GM23338 (cell line): ENCODE data around the gene SYT2. TPM values are rescaled to one million over a fixed set of nuclear protein-coding genes. Genes with fewer than 3 reads are reported as not detected.

Source experiments
- ATAC-seq: fragments of 200-7000 bp; cut with Tn5 transposase; 3 replicates; pipeline ENCODE4 v1.9.1; 2020
- DNase-seq: peaks from one replicate; pipeline ENCODE4 v3.0.0-alpha.2; 2015; ENCODE audit warnings: low spot score
- H2AFZ ChIP-seq: fragments of 200-600 bp; sonication (generic); 2 replicates; pipeline ENCODE4 v1.8.0; 2016; ENCODE audit warnings: antibody characterized with exemption, mild to moderate bottlenecking, moderate library complexity
- H3F3A ChIP-seq: fragments of 200-600 bp; sonication (generic); replicated peaks from 2 replicates; pipeline ENCODE4 v1.8.0; 2017; ENCODE audit warnings: antibody characterized with exemption, mixed run types, low read depth
- H3K27ac ChIP-seq: fragments of 200-600 bp; sonication (generic); 2 replicates; pipeline ENCODE4 v1.6.1; 2016; ENCODE audit warnings: low read depth
- H3K27me3 ChIP-seq: fragments of 200-600 bp; sonication (generic); 2 replicates; pipeline ENCODE4 v1.8.0; 2016; ENCODE audit warnings: mild to moderate bottlenecking, mixed run types, moderate library complexity; ENCODE audit not compliant: insufficient read depth
- H3K36me3 ChIP-seq: fragments of 200-600 bp; sonication (generic); 2 replicates; pipeline ENCODE4 v1.8.0; 2016; ENCODE audit warnings: mild to moderate bottlenecking; ENCODE audit not compliant: insufficient read depth
- H3K4me1 ChIP-seq: fragments of 200-600 bp; sonication (generic); 2 replicates; pipeline ENCODE4 v1.8.0; 2016; ENCODE audit warnings: mild to moderate bottlenecking, moderate library complexity; ENCODE audit not compliant: insufficient read depth
- H3K4me2 ChIP-seq: fragments of 200-600 bp; sonication (generic); 2 replicates; pipeline ENCODE4 v1.7.1; 2017; ENCODE audit warnings: mixed run types
- H3K4me3 ChIP-seq: fragments of 200-600 bp; sonication (generic); 2 replicates; pipeline ENCODE4 v1.6.1; 2016; ENCODE audit warnings: mixed run types
- H3K79me2 ChIP-seq: fragments of 200-600 bp; sonication (generic); replicated peaks from 2 replicates; pipeline ENCODE4 v1.8.0; 2017; ENCODE audit warnings: mild to moderate bottlenecking; ENCODE audit not compliant: insufficient read depth
- H3K9me2 ChIP-seq: fragments of 200-600 bp; sonication (generic); 2 replicates; pipeline ENCODE4 v1.8.0; 2017; ENCODE audit not compliant: insufficient read depth
- H4K20me1 ChIP-seq: fragments of 200-600 bp; sonication (generic); replicated peaks from 2 replicates; pipeline ENCODE4 v1.8.0; 2017; ENCODE audit warnings: mild to moderate bottlenecking; ENCODE audit not compliant: insufficient read depth
- H3K27ac Mint-ChIP-seq: 2 replicates; pipeline ENCODE4 v1.8.0; 2020; ENCODE audit warnings: inconsistent platforms, mild to moderate bottlenecking, moderate library complexity, mixed read lengths
- H3K27me3 Mint-ChIP-seq: 3 replicates; pipeline ENCODE4 v1.8.0; 2022; ENCODE audit warnings: low read depth, mild to moderate bottlenecking, moderate library complexity, mixed read lengths, inconsistent platforms; ENCODE audit not compliant: insufficient read depth, poor library complexity
- H3K36me3 Mint-ChIP-seq: 3 replicates; pipeline ENCODE4 v1.8.0; 2021; ENCODE audit warnings: low read depth, mild to moderate bottlenecking, inconsistent platforms, moderate library complexity, mixed read lengths
- H3K4me1 Mint-ChIP-seq: 3 replicates; pipeline ENCODE4 v1.8.0; 2020; ENCODE audit warnings: mild to moderate bottlenecking, inconsistent platforms, mixed read lengths
- H3K4me3 Mint-ChIP-seq: 3 replicates; pipeline ENCODE4 v1.8.0; 2021; ENCODE audit warnings: moderate library complexity, mild to moderate bottlenecking, inconsistent platforms, mixed read lengths
- H3K9me3 Mint-ChIP-seq: 3 replicates; pipeline ENCODE4 v1.8.0; 2020; ENCODE audit warnings: moderate library complexity, mild to moderate bottlenecking, inconsistent platforms, mixed read lengths
- CREB1 ChIP-seq: fragments of 250-450 bp; sonication (Bioruptor Pico); IDR thresholded peaks from 2 replicates; pipeline ENCODE4 v1.5.0; 2020; ENCODE audit warnings: low read depth, mild to moderate bottlenecking, moderate library complexity
- EZH2 ChIP-seq: fragments of 200-600 bp; sonication (generic); IDR thresholded peaks from one replicate; pipeline ENCODE4 v1.8.0; 2017; ENCODE audit warnings: antibody characterized with exemption, mild to moderate bottlenecking, low read depth; ENCODE audit not compliant: unreplicated experiment
- EZH2phosphoT487 ChIP-seq: fragments of 200-600 bp; sonication (generic); IDR thresholded peaks from one replicate; pipeline ENCODE4 v1.8.1; 2018; ENCODE audit warnings: antibody characterized with exemption; ENCODE audit not compliant: unreplicated experiment
- JUNB ChIP-seq: IDR thresholded peaks from one replicate; pipeline ENCODE4 v1.6.1; 2016; ENCODE audit warnings: antibody characterized with exemption; ENCODE audit not compliant: unreplicated experiment
- NANOG ChIP-seq: IDR thresholded peaks from 2 replicates; pipeline ENCODE4 v1.6.1; 2016; ENCODE audit warnings: antibody characterized with exemption, borderline replicate concordance
- POLR2AphosphoS5 ChIP-seq: IDR thresholded peaks from 2 replicates; pipeline ENCODE4 v1.6.1; 2016; ENCODE audit warnings: antibody characterized with exemption, low read depth
- STAT1 ChIP-seq: IDR thresholded peaks from one replicate; pipeline ENCODE4 v1.6.1; 2016; ENCODE audit warnings: antibody characterized with exemption; ENCODE audit not compliant: unreplicated experiment
- ZNF114 ChIP-seq: fragments of 250-450 bp; sonication (Bioruptor Pico); IDR thresholded peaks from 2 replicates; pipeline ENCODE4 v1.5.0; 2020; ENCODE audit warnings: mild to moderate bottlenecking, moderate library complexity
- ZNF331 ChIP-seq: fragments of 250-450 bp; sonication (Bioruptor Pico); IDR thresholded peaks from 2 replicates; pipeline ENCODE4 v1.5.0; 2020; ENCODE audit warnings: low read depth, mild to moderate bottlenecking, moderate library complexity
- ZNF462 ChIP-seq: fragments of 250-450 bp; sonication (Bioruptor Pico); IDR thresholded peaks from 2 replicates; pipeline ENCODE4 v1.5.0; 2020; ENCODE audit warnings: mild to moderate bottlenecking, moderate library complexity
- polyA plus RNA-seq: library from polyadenylated mRNA; unstranded; fragments of >200 nt; fragmentation: Nextera tagmentation; extraction: Ambion mirVana; gene quantifications from 2 replicates; pipeline ENCODE4 v1.2.1, GENCODE V29; 2016
- total RNA-seq: library from RNA; depleted of rRNA; stranded (reverse); fragments of >200 nt; shearing (Covaris generic); gene quantifications from 2 replicates; pipeline ENCODE4 v1.2.3, GENCODE V29; 2014
- TF ChIP-seq, protein P1 (sequence below): IDR thresholded peaks from 2 replicates; pipeline ENCODE4 v1.6.1; 2016; ENCODE audit warnings: antibody characterized with exemption
- TF ChIP-seq, protein P2 (sequence below), 2 experiments: fragments of 200-600 bp in 1 of 2; sonication (generic) in 1 of 2; conservative IDR thresholded peaks; 2 replicates each; pipeline versions ENCODE4 v1.5.1 to v1.6.1; 2016 to 2017; ENCODE audit warnings: antibody characterized with exemption in 2 of 2, low read depth in 2 of 2, mild to moderate bottlenecking in 2 of 2, moderate library complexity in 1 of 2
- TF ChIP-seq, protein P3 (sequence below): IDR thresholded peaks from one replicate; pipeline ENCODE4 v1.6.1; 2018; ENCODE audit warnings: antibody characterized with exemption; ENCODE audit not compliant: unreplicated experiment

SYT2 gene
- total and polyA plus RNA-seq, 2 experiments from 2014 or later: 2.4 to 12.5 TPM

- H3K4me2 ChIP-seq: no peak overlapping the region
- no peaks in the 10 kb centered on the region for H3K36me3 Mint-ChIP-seq
- no peak overlapping the region for H3K4me3 Mint-ChIP-seq
- no peak for DNase-seq
- H4K20me1 ChIP-seq: no peaks in the 10 kb centered on the region; the same call in 1 of the 2 replicates
- no peaks in the 10 kb centered on the region for H3K4me1 ChIP-seq
- no peak for ATAC-seq
- no peaks in the 10 kb centered on the region; the same call in 2 of the 3 replicates for H3K9me3 Mint-ChIP-seq
- H3K27ac ChIP-seq: no peak overlapping the region
- H2AFZ ChIP-seq: no peak overlapping the region
- no peaks in the 10 kb centered on the region for H3K27me3 ChIP-seq
- peaks cover 6% of the 10 kb centered on the region for H3K27me3 Mint-ChIP-seq
- no peaks in the 10 kb centered on the region for H3F3A ChIP-seq
- no peaks in the 10 kb centered on the region for H3K79me2 ChIP-seq
- peaks cover 6% of the 10 kb centered on the region for H3K4me1 Mint-ChIP-seq
- no peaks in the 10 kb centered on the region for H3K9me2 ChIP-seq
- no peak overlapping the region for H3K27ac Mint-ChIP-seq
- H3K4me3 ChIP-seq: no peak overlapping the region
- H3K36me3 ChIP-seq: no peaks in the 10 kb centered on the region
- TF ChIP-seq POLR2AphosphoS5: no peak
- no peak for TF ChIP-seq ZNF114 (CRISPR knock-in tag)
- TF ChIP-seq CREB1 (CRISPR knock-in tag): no peak
- TF ChIP-seq EZH2phosphoT487: no peak
- TF ChIP-seq, protein P1, sequence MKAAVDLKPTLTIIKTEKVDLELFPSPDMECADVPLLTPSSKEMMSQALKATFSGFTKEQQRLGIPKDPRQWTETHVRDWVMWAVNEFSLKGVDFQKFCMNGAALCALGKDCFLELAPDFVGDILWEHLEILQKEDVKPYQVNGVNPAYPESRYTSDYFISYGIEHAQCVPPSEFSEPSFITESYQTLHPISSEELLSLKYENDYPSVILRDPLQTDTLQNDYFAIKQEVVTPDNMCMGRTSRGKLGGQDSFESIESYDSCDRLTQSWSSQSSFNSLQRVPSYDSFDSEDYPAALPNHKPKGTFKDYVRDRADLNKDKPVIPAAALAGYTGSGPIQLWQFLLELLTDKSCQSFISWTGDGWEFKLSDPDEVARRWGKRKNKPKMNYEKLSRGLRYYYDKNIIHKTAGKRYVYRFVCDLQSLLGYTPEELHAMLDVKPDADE: no peak
- TF ChIP-seq STAT1: no peak
- no peak for TF ChIP-seq NANOG
- no peak for TF ChIP-seq ZNF331
- no peak for TF ChIP-seq JUNB
- no peak for TF ChIP-seq EZH2
- TF ChIP-seq, protein P2, sequence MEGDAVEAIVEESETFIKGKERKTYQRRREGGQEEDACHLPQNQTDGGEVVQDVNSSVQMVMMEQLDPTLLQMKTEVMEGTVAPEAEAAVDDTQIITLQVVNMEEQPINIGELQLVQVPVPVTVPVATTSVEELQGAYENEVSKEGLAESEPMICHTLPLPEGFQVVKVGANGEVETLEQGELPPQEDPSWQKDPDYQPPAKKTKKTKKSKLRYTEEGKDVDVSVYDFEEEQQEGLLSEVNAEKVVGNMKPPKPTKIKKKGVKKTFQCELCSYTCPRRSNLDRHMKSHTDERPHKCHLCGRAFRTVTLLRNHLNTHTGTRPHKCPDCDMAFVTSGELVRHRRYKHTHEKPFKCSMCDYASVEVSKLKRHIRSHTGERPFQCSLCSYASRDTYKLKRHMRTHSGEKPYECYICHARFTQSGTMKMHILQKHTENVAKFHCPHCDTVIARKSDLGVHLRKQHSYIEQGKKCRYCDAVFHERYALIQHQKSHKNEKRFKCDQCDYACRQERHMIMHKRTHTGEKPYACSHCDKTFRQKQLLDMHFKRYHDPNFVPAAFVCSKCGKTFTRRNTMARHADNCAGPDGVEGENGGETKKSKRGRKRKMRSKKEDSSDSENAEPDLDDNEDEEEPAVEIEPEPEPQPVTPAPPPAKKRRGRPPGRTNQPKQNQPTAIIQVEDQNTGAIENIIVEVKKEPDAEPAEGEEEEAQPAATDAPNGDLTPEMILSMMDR (conservative IDR thresholded peaks at IDR 0.05; ENCODE audit: low read depth in 2 of 2): no peak
- TF ChIP-seq ZNF462 (CRISPR knock-in tag): no peak
- TF ChIP-seq, protein P3, sequence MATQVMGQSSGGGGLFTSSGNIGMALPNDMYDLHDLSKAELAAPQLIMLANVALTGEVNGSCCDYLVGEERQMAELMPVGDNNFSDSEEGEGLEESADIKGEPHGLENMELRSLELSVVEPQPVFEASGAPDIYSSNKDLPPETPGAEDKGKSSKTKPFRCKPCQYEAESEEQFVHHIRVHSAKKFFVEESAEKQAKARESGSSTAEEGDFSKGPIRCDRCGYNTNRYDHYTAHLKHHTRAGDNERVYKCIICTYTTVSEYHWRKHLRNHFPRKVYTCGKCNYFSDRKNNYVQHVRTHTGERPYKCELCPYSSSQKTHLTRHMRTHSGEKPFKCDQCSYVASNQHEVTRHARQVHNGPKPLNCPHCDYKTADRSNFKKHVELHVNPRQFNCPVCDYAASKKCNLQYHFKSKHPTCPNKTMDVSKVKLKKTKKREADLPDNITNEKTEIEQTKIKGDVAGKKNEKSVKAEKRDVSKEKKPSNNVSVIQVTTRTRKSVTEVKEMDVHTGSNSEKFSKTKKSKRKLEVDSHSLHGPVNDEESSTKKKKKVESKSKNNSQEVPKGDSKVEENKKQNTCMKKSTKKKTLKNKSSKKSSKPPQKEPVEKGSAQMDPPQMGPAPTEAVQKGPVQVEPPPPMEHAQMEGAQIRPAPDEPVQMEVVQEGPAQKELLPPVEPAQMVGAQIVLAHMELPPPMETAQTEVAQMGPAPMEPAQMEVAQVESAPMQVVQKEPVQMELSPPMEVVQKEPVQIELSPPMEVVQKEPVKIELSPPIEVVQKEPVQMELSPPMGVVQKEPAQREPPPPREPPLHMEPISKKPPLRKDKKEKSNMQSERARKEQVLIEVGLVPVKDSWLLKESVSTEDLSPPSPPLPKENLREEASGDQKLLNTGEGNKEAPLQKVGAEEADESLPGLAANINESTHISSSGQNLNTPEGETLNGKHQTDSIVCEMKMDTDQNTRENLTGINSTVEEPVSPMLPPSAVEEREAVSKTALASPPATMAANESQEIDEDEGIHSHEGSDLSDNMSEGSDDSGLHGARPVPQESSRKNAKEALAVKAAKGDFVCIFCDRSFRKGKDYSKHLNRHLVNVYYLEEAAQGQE: no peak
Measured at GRCh38 chr1:202663131-202663530, 47.1 kb downstream of the SYT2 start.
